A549 (cell line): ENCODE results near the gene FAM193A.

ENCODE experiments used
- BHLHE40 ChIP-seq: IDR thresholded peaks from 2 replicates; pipeline ENCODE4 v1.6.1; 2012; ENCODE audit warnings: low read depth, low read length, inconsistent platforms
- CTCF ChIP-seq: fragments of >200 bp; sonication (Bioruptor Twin); formaldehyde crosslinking; IDR thresholded peaks from 3 replicates; pipeline ENCODE4 v1.5.1; 2016
- EP300 ChIP-seq, 2 experiments: fragments of >200 bp; sonication (Bioruptor Twin); formaldehyde crosslinking; IDR thresholded peaks; 2 replicates in 1 of 2; 3 replicates in 1 of 2; pipeline ENCODE4 v1.6.1; 2016 to 2017
- NPAS2 ChIP-seq: fragments of 250-450 bp; sonication (Bioruptor Pico); IDR thresholded peaks from 2 replicates; pipeline ENCODE4 v1.8.0; 2022; ENCODE audit warnings: mild to moderate bottlenecking, moderate library complexity, borderline replicate concordance
- POLR2A ChIP-seq: IDR thresholded peaks from 2 replicates; pipeline ENCODE4 v1.6.1; 2012; ENCODE audit warnings: mild to moderate bottlenecking, low read length
- RAD21 ChIP-seq, 2 experiments: fragments of >200 bp in 1 of 2; sonication (Bioruptor Twin) in 1 of 2; formaldehyde crosslinking in 1 of 2; IDR thresholded peaks in 1 of 2; conservative IDR thresholded peaks in 1 of 2; 2 replicates in 1 of 2; 3 replicates in 1 of 2; pipeline ENCODE4 v1.6.1; 2012 to 2018; ENCODE audit warnings: inconsistent platforms in 1 of 2
- REST ChIP-seq: fragments of 200-600 bp; sonication (generic); IDR thresholded peaks from 2 replicates; pipeline ENCODE4 v1.6.1; 2016; ENCODE audit warnings: antibody characterized with exemption, mild to moderate bottlenecking, moderate library complexity

GRCh38 chr4:2535376-2536192 is 863 bp upstream of the FAM193A start:
- TF ChIP-seq CTCF, result no peak
- TF ChIP-seq POLR2A, result no peak
- no peak for TF ChIP-seq REST
- no peak for TF ChIP-seq RAD21 (conservative IDR thresholded peaks at IDR 0.05 in 1 of 2, IDR thresholded peaks at IDR 0.05 in 1 of 2)
- no peak for TF ChIP-seq EP300 (IDR thresholded peaks at IDR 0.05)
- no peak for TF ChIP-seq BHLHE40
- TF ChIP-seq NPAS2 (CRISPR knock-in tag), result no peak
